RWPE2 (cell line): ENCODE measurements around the gene FSCB.

Experiments
- ATAC-seq: fragments of 200-7000 bp; cut with Tn5 transposase; 3 replicates; pipeline ENCODE4 v1.9.1; 2021; ENCODE audit warnings: low read depth
- DNase-seq: peaks from one replicate; pipeline ENCODE4 v3.0.0-alpha.2; 2020; ENCODE audit warnings: low spot score
- H3K27ac ChIP-seq: fragments of 450-650 bp; 2 replicates; pipeline ENCODE4 v1.5.1; 2017; ENCODE audit warnings: mild to moderate bottlenecking; ENCODE audit not compliant: poor library complexity, severe bottlenecking
- H3K27me3 ChIP-seq: fragments of 250-450 bp; sonication (Bioruptor Pico); 2 replicates; pipeline ENCODE4 v1.5.1; 2021; ENCODE audit warnings: mild to moderate bottlenecking, moderate library complexity; ENCODE audit not compliant: insufficient read depth, poor library complexity, severe bottlenecking
- H3K36me3 ChIP-seq: fragments of 250-450 bp; sonication (Bioruptor Pico); 2 replicates; pipeline ENCODE4 v1.5.1; 2020; ENCODE audit warnings: low read depth, mild to moderate bottlenecking, moderate library complexity
- H3K4me1 ChIP-seq: fragments of 250-450 bp; sonication (Bioruptor Pico); 2 replicates; pipeline ENCODE4 v1.5.1; 2021; ENCODE audit warnings: mild to moderate bottlenecking, moderate library complexity; ENCODE audit not compliant: insufficient read depth, poor library complexity, severe bottlenecking
- H3K4me3 ChIP-seq: fragments of 250-450 bp; sonication (Bioruptor Pico); 2 replicates; pipeline ENCODE4 v1.5.1; 2021; ENCODE audit warnings: mild to moderate bottlenecking, moderate library complexity; ENCODE audit not compliant: severe bottlenecking
- H3K9me3 ChIP-seq: fragments of 250-450 bp; sonication (Bioruptor Pico); 2 replicates; pipeline ENCODE4 v1.5.1; 2021; ENCODE audit warnings: mild to moderate bottlenecking, moderate library complexity; ENCODE audit not compliant: severe bottlenecking
- CTCF ChIP-seq: fragments of 450-650 bp; IDR thresholded peaks from one replicate; pipeline ENCODE4 v1.5.1; 2017; ENCODE audit warnings: mild to moderate bottlenecking, moderate library complexity; ENCODE audit not compliant: poor library complexity, severe bottlenecking

The FSCB gene

GRCh38 chr14:44462381-44462780 is 44.7 kb downstream of the FSCB start:
- DNase-seq: no peak
- H3K36me3 ChIP-seq: no peaks in the 10 kb centered on the region
- ATAC-seq: no peak
- H3K9me3 ChIP-seq: no peaks in the 10 kb centered on the region
- H3K27me3 ChIP-seq: peaks cover 5% of the 10 kb centered on the region
- TF ChIP-seq CTCF: no peak
- no peaks in the 10 kb centered on the region for H3K4me1 ChIP-seq
- H3K27ac ChIP-seq: no peak overlapping the region
- no peak overlapping the region for H3K4me3 ChIP-seq

GRCh38 chr14:44461811-44462210 is 45.3 kb downstream of the FSCB start:
- Histone ChIP-seq H3K27me3 (peaks cover 5% of the 10 kb centered on the region), H3K4me1 (no peaks in the 10 kb centered on the region), H3K9me3 (no peaks in the 10 kb centered on the region), H3K27ac (no peak overlapping the region), H3K36me3 (no peaks in the 10 kb centered on the region), H3K4me3 (no peak overlapping the region)
- ATAC-seq (no peak), DNase-seq (no peak)
- TF ChIP-seq CTCF: no peak
